ENCODE results near the gene RBPMS2. TPM values are rescaled to one million over a fixed set of nuclear protein-coding genes. Genes with fewer than 3 reads are reported as not detected.

RBPMS2 gene
- total RNA-seq, 2 donors from 2014 or later, result 2.3 to 14.0 TPM

DNA sequence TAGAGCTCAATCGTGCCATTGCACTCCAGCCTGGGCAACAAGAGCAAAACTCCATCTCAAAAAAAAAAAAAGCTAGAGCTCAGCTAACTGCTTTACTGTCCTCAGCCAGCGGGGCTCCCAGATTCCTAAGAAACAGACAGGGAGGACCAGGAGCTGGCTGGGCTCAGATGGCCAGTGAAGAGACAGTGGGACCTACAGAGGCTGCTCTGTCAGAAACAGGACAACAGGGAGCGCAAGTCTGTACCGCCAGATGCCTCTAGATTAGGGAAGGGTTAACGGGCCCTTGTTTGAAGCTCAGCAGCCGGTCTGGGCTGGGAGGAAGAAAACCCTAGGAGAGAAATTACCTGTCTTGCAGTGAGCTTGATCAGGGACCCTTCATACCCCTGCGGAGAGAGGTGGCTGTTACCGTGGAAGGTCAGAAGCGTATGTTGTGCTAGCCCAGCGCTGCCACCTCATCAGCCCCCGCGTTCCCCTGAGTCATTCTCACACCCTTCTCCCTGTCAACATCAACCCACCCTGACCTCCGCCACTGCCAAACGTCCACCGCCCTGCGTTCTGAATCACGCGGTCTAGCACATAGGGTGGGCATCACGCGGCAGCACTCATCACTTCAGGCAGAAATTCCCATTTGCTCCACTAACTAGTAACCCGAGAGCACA, 25.3 kb downstream of the RBPMS2 start:
- intact Hi-C loops (cut with DNase I), result no loop called here
- DNase-seq (ENCODE audit: low spot score), result no peak
- Histone ChIP-seq H3K4me3 (no peak overlapping the region), H3K9me3 (no peaks in the 10 kb centered on the region), H3K4me1 (replicated peaks) (no peaks in the 10 kb centered on the region), H3K27me3 (replicated peaks; ENCODE audit: insufficient read depth) (no peaks in the 10 kb centered on the region), H3K27ac (no peak overlapping the region), H3K36me3 (no peaks in the 10 kb centered on the region)
- 69% methylated on average over 21 of the region's 21 CpGs for WGBS
- TF ChIP-seq, protein P1, sequence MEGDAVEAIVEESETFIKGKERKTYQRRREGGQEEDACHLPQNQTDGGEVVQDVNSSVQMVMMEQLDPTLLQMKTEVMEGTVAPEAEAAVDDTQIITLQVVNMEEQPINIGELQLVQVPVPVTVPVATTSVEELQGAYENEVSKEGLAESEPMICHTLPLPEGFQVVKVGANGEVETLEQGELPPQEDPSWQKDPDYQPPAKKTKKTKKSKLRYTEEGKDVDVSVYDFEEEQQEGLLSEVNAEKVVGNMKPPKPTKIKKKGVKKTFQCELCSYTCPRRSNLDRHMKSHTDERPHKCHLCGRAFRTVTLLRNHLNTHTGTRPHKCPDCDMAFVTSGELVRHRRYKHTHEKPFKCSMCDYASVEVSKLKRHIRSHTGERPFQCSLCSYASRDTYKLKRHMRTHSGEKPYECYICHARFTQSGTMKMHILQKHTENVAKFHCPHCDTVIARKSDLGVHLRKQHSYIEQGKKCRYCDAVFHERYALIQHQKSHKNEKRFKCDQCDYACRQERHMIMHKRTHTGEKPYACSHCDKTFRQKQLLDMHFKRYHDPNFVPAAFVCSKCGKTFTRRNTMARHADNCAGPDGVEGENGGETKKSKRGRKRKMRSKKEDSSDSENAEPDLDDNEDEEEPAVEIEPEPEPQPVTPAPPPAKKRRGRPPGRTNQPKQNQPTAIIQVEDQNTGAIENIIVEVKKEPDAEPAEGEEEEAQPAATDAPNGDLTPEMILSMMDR (IDR thresholded peaks at IDR 0.05), result no peak
- no peak for TF ChIP-seq POLR2A (IDR thresholded peaks at IDR 0.05)
- no peak for TF ChIP-seq POLR2AphosphoS5 (IDR thresholded peaks at IDR 0.05)

DNA sequence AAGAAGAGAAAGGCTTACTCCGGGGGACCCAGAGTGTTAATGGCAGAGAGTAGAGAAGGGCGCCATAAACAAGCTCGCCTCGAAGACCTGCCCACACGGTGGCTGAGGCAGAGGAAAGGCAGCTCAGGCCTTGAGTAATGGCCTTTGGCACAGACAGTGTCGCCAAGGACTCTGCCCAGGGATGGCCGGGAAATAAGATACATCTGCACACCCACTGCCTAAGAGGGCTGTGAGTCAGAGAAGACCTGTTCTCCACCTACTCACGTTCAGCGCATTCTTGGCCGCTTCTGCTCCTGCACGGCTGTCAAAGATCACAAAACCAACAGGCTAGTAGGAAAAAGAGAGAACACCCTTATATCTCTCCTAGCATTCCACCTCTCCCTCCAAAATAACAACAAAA, 26.2 kb downstream of the RBPMS2 start:
- intact Hi-C loops (cut with DNase I), result no loop called here

DNA sequence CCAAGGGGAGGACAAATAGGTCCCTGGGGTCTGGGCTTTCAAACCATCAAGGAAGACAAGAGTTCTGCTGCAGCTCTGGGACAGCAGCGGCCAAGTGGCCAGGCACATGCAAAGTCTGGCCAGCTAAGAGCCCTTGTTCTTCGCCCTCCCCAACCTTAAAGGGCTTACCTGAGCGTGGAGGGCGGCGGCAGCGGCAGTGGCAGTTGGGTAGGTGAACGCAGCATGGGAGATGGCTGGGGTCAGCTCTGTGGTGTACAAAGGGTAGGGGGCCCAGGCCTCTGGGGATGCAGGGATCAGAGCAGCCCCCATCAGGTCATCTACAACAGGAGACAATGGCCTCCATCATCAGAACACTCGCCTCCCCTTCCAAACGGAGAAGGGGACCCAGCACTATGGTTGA, 27.1 kb downstream of the RBPMS2 start:
- H3K9me3 ChIP-seq, result no peaks in the 10 kb centered on the region
- TF ChIP-seq, protein P1 (IDR thresholded peaks at IDR 0.05), result no peak
- TF ChIP-seq POLR2A (IDR thresholded peaks at IDR 0.05) (no peak), POLR2AphosphoS5 (IDR thresholded peaks at IDR 0.05) (no peak)
- DNase-seq (ENCODE audit: low spot score), result no peak
- no peaks in the 10 kb centered on the region for H3K4me1 ChIP-seq (replicated peaks)
- intact Hi-C loops (cut with DNase I), result no loop called here
- H3K4me3 ChIP-seq, result no peak overlapping the region
- H3K27ac ChIP-seq, result no peak overlapping the region
- no peaks in the 10 kb centered on the region for H3K27me3 ChIP-seq (replicated peaks; ENCODE audit: insufficient read depth)
- no peaks in the 10 kb centered on the region for H3K36me3 ChIP-seq
- 90% methylated on average over 9 of the region's 9 CpGs for WGBS

More for the DNA sequence above, 26.2 kb downstream of the RBPMS2 start:
- no peak overlapping the region for H3K27ac ChIP-seq
- no peaks in the 10 kb centered on the region for H3K9me3 ChIP-seq
- H3K4me3 ChIP-seq, result no peak overlapping the region
- H3K27me3 ChIP-seq (replicated peaks; ENCODE audit: insufficient read depth), result no peaks in the 10 kb centered on the region
- TF ChIP-seq POLR2A (IDR thresholded peaks at IDR 0.05) (no peak), POLR2AphosphoS5 (IDR thresholded peaks at IDR 0.05) (no peak)
- TF ChIP-seq, protein P1 (IDR thresholded peaks at IDR 0.05), result no peak
- no peak for DNase-seq (ENCODE audit: low spot score)
- WGBS, result 65% methylated on average over 11 of the region's 11 CpGs
- no peaks in the 10 kb centered on the region for H3K4me1 ChIP-seq (replicated peaks)
- no peaks in the 10 kb centered on the region for H3K36me3 ChIP-seq

DNA sequence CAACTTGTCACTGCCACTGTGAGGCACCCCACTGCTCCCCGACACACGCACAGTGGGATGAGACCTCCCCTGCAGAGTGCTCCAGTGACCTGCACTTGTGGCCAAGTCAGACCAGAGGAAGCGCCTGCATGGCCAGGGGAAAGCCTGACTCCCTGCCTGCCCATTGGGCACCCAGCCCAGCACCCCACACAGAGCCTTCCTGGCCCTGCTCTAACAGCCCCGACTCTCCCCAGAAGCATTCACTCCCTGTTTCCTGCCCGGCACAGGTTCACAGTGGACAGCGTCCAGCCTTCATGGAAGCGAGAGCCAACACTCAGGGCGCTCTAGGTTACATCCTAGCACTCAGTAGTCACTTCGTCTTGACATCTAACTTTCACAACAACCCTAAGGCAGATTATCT, 27.8 kb downstream of the RBPMS2 start:
- no peaks in the 10 kb centered on the region for H3K9me3 ChIP-seq
- DNase-seq (ENCODE audit: low spot score), result no peak
- no peak overlapping the region for H3K27ac ChIP-seq
- H3K36me3 ChIP-seq, result no peaks in the 10 kb centered on the region
- intact Hi-C loops (cut with DNase I), result no loop called here
- H3K4me3 ChIP-seq, result no peak overlapping the region
- WGBS, result 64% methylated on average over 9 of the region's 9 CpGs
- no peaks in the 10 kb centered on the region for H3K4me1 ChIP-seq (replicated peaks)
- TF ChIP-seq POLR2AphosphoS5 (IDR thresholded peaks at IDR 0.05) (no peak), POLR2A (IDR thresholded peaks at IDR 0.05) (no peak)
- TF ChIP-seq, protein P1 (IDR thresholded peaks at IDR 0.05), result no peak
- H3K27me3 ChIP-seq (replicated peaks; ENCODE audit: insufficient read depth), result no peaks in the 10 kb centered on the region

DNA sequence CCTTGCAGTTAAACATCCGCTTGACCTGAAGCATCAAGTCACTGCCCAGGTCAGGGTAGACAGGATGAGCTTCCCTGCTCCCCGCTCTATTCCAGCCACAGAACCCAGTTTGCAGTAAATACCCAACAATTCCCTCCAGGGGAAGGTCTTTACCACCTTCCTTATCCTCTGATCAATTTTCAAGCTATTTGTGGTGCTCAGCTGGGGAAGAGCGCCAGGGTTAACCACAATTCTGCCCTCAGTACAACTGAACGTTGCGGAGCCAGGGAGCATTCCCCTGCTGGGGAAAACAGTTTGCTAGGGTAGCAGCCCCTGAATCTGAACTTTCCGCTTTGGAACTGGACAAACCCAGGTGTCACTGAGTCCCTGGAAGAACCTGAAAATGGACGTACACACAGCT, 28.5 kb downstream of the RBPMS2 start:
- 82% methylated on average over 7 of the region's 7 CpGs for WGBS
- Histone ChIP-seq H3K9me3 (no peaks in the 10 kb centered on the region), H3K4me3 (no peak overlapping the region), H3K36me3 (no peaks in the 10 kb centered on the region), H3K27ac (no peak overlapping the region), H3K4me1 (replicated peaks) (no peaks in the 10 kb centered on the region), H3K27me3 (replicated peaks; ENCODE audit: insufficient read depth) (no peaks in the 10 kb centered on the region)
- TF ChIP-seq, protein P1 (IDR thresholded peaks at IDR 0.05), result no peak
- TF ChIP-seq POLR2A (IDR thresholded peaks at IDR 0.05), result no peak
- TF ChIP-seq POLR2AphosphoS5 (IDR thresholded peaks at IDR 0.05), result no peak
- no peak for DNase-seq (ENCODE audit: low spot score)
- intact Hi-C loops (cut with DNase I), result no loop called here

All from prostate gland (tissue), 2 donors.